HEK293 (cell line): ENCODE results near the gene CSF3R.

Source experiments
- ELK4 ChIP-seq: IDR thresholded peaks from 2 replicates; pipeline ENCODE4 v1.6.1; 2011; ENCODE audit warnings: mild to moderate bottlenecking, low read depth, low read length, borderline replicate concordance
- FEZF1 ChIP-seq: fragments of 450-650 bp; formaldehyde crosslinking; IDR thresholded peaks from 2 replicates; pipeline ENCODE4 v1.5.1; 2016; ENCODE audit warnings: missing biosample characterization, missing genetic modification characterization
- IKZF3 ChIP-seq: fragments of 450-650 bp; IDR thresholded peaks from 2 replicates; pipeline ENCODE4 v1.5.0; 2018; ENCODE audit warnings: missing biosample characterization, mild to moderate bottlenecking, missing genetic modification characterization, moderate library complexity
- KLF10 ChIP-seq: fragments of 450-650 bp; IDR thresholded peaks from 2 replicates; pipeline ENCODE4 v1.5.1; 2018; ENCODE audit warnings: missing biosample characterization, mild to moderate bottlenecking, missing genetic modification characterization
- MYNN ChIP-seq: fragments of 450-650 bp; formaldehyde crosslinking; IDR thresholded peaks from 2 replicates; pipeline ENCODE4 v1.5.1; 2016; ENCODE audit warnings: missing biosample characterization, missing genetic modification characterization, borderline replicate concordance
- OSR2 ChIP-seq: fragments of 450-650 bp; formaldehyde crosslinking; IDR thresholded peaks from 2 replicates; pipeline ENCODE4 v1.5.1; 2016; ENCODE audit warnings: missing biosample characterization, missing genetic modification characterization
- PRDM4 ChIP-seq: fragments of 450-650 bp; formaldehyde crosslinking; IDR thresholded peaks from 2 replicates; pipeline ENCODE4 v1.5.1; 2017; ENCODE audit warnings: missing biosample characterization, missing genetic modification characterization
- SP2 ChIP-seq: fragments of 450-650 bp; formaldehyde crosslinking; IDR thresholded peaks from 2 replicates; pipeline ENCODE4 v1.5.1; 2016; ENCODE audit warnings: missing biosample characterization, missing genetic modification characterization
- SP7 ChIP-seq: fragments of 450-650 bp; formaldehyde crosslinking; IDR thresholded peaks from 2 replicates; pipeline ENCODE4 v1.5.1; 2016; ENCODE audit warnings: missing biosample characterization, missing genetic modification characterization
- TCF7L2 ChIP-seq: IDR thresholded peaks from 2 replicates; pipeline ENCODE4 v1.6.1; 2011; ENCODE audit warnings: low read depth, mild to moderate bottlenecking, inconsistent platforms, low read length, moderate library complexity, borderline replicate concordance
- TRIM28 ChIP-seq: IDR thresholded peaks from 2 replicates; pipeline ENCODE4 v1.6.1; 2011; ENCODE audit warnings: low read length, control low read depth, borderline replicate concordance
- ZBTB10 ChIP-seq: fragments of 450-650 bp; formaldehyde crosslinking; IDR thresholded peaks from 2 replicates; pipeline ENCODE4 v1.5.1; 2016; ENCODE audit warnings: missing biosample characterization, missing genetic modification characterization
- ZBTB26 ChIP-seq: fragments of 450-650 bp; formaldehyde crosslinking; optimal IDR thresholded peaks from 2 replicates; pipeline ENCODE3; 2016; ENCODE audit warnings: missing biosample characterization, mild to moderate bottlenecking, missing genetic modification characterization
- ZBTB48 ChIP-seq: fragments of 450-650 bp; formaldehyde crosslinking; IDR thresholded peaks from 2 replicates; pipeline ENCODE4 v1.5.1; 2016; ENCODE audit warnings: missing biosample characterization, missing genetic modification characterization
- ZFHX2 ChIP-seq: fragments of 450-650 bp; formaldehyde crosslinking; conservative IDR thresholded peaks from 2 replicates; pipeline ENCODE4 v1.5.1; 2016; ENCODE audit warnings: missing biosample characterization, missing genetic modification characterization
- ZFP3 ChIP-seq: fragments of 450-650 bp; formaldehyde crosslinking; IDR thresholded peaks from 2 replicates; pipeline ENCODE4 v1.5.1; 2016; ENCODE audit warnings: low read depth, missing biosample characterization, missing genetic modification characterization
- ZNF10 ChIP-seq: fragments of 450-650 bp; formaldehyde crosslinking; IDR thresholded peaks from 2 replicates; pipeline ENCODE4 v1.5.1; 2017; ENCODE audit warnings: missing biosample characterization, missing genetic modification characterization
- ZNF211 ChIP-seq: fragments of 450-650 bp; formaldehyde crosslinking; IDR thresholded peaks from 2 replicates; pipeline ENCODE4 v1.5.1; 2016; ENCODE audit warnings: low read depth, missing biosample characterization, missing genetic modification characterization
- ZNF221 ChIP-seq: fragments of 450-650 bp; formaldehyde crosslinking; IDR thresholded peaks from 2 replicates; pipeline ENCODE4 v1.5.1; 2017; ENCODE audit warnings: missing biosample characterization, missing genetic modification characterization, borderline replicate concordance
- ZNF24 ChIP-seq: fragments of 450-650 bp; formaldehyde crosslinking; IDR thresholded peaks from 2 replicates; pipeline ENCODE4 v1.5.1; 2016; ENCODE audit warnings: missing biosample characterization, missing genetic modification characterization
- ZNF416 ChIP-seq: fragments of 450-650 bp; formaldehyde crosslinking; IDR thresholded peaks from 2 replicates; pipeline ENCODE4 v1.5.1; 2016; ENCODE audit warnings: missing biosample characterization, missing genetic modification characterization
- ZNF449 ChIP-seq: fragments of 450-650 bp; formaldehyde crosslinking; IDR thresholded peaks from 2 replicates; pipeline ENCODE4 v1.5.1; 2017; ENCODE audit warnings: missing biosample characterization, mild to moderate bottlenecking, missing genetic modification characterization, moderate library complexity
- ZNF518A ChIP-seq: fragments of 450-650 bp; formaldehyde crosslinking; conservative IDR thresholded peaks from 2 replicates; pipeline ENCODE4 v1.5.1; 2016; ENCODE audit warnings: low read depth, missing biosample characterization, missing genetic modification characterization
- ZNF521 ChIP-seq: fragments of 450-650 bp; formaldehyde crosslinking; IDR thresholded peaks from 2 replicates; pipeline ENCODE4 v1.5.1; 2017; ENCODE audit warnings: missing biosample characterization, mild to moderate bottlenecking, missing genetic modification characterization
- ZNF544 ChIP-seq: fragments of 450-650 bp; formaldehyde crosslinking; IDR thresholded peaks from 2 replicates; pipeline ENCODE4 v1.5.0; 2017; ENCODE audit warnings: missing biosample characterization, missing genetic modification characterization

Gene CSF3R

GRCh38 chr1:36464605-36465393, 17.9 kb downstream of the CSF3R start (continued):
- TF ChIP-seq ZNF518A, result no peak
- peak; percentile 62; the same call in 1 of the 2 replicates for TF ChIP-seq ZBTB48 (tag by site-specific recombination)
- peak; percentile 16; the same call in 1 of the 2 replicates for TF ChIP-seq ZNF10 (tag by site-specific recombination)
- TF ChIP-seq ZNF449, result 0 out of 2 replicates have a peak, but pooled peaks have one; percentile 14
- TF ChIP-seq PRDM4 (tag by site-specific recombination), result no peak; the same call in 1 of the 2 replicates
- TF ChIP-seq ZBTB10 (tag by site-specific recombination), result peak; percentile 5; the same call in 1 of the 2 replicates
- TF ChIP-seq ZNF521, result no peak
- TF ChIP-seq SP2 (tag by site-specific recombination), result no peak
- TF ChIP-seq ZBTB26, result peak; percentile 43
- TF ChIP-seq ZFP3 (tag by site-specific recombination), result 0 out of 2 replicates have a peak, but pooled peaks have one; percentile 12
- TF ChIP-seq ZNF416, result no peak
- no peak for TF ChIP-seq ZNF211 (tag by site-specific recombination)
- TF ChIP-seq ZFHX2 (tag by site-specific recombination), result peak; percentile 55
- TF ChIP-seq OSR2 (tag by site-specific recombination), result peak; percentile 55; the same call in 1 of the 2 replicates
- 0 out of 2 replicates have a peak, but pooled peaks have one; percentile 13 for TF ChIP-seq KLF10 (tag by site-specific recombination)
- TF ChIP-seq ZNF544 (tag by site-specific recombination), result no peak
- TF ChIP-seq TRIM28, result peak; percentile 0; the same call in 1 of the 2 replicates
- TF ChIP-seq MYNN (tag by site-specific recombination), result no peak
- TF ChIP-seq TCF7L2, result peak; percentile 93
- TF ChIP-seq ELK4, result no peak
- peak; percentile 65; the same call in 1 of the 2 replicates for TF ChIP-seq FEZF1 (tag by site-specific recombination)
- TF ChIP-seq ZNF24 (tag by site-specific recombination), result 0 out of 2 replicates have a peak, but pooled peaks have one; percentile 11
- TF ChIP-seq ZNF221 (tag by site-specific recombination), result no peak
- TF ChIP-seq IKZF3 (tag by site-specific recombination), result peak; percentile 77
- peak; percentile 75 for TF ChIP-seq SP7 (tag by site-specific recombination)
